Thymus (tissue), 11 donors: ENCODE results near the gene BCKDHB. TPM values are rescaled to one million over a fixed set of nuclear protein-coding genes. Genes with fewer than 3 reads are reported as not detected.
A peak's percentile ranks its signal among the peaks of the same experiment; 100 is the strongest.

Experiments used
- DNase-seq, 9 donors: peaks; one replicate each; pipeline ENCODE4 v3.0.0-alpha.2; 2013; ENCODE audit warnings: low spot score in 9 of 9, low read depth in 6 of 9, missing footprints in 1 of 9
- H3K27ac ChIP-seq, 2 donors: one replicate each; pipeline ENCODE4 v1.5.1; 2013; ENCODE audit warnings: control low read depth in 1 of 2, low read depth in 1 of 2, low read length in 1 of 2, mild to moderate bottlenecking in 1 of 2, moderate library complexity in 1 of 2
- H3K27me3 ChIP-seq, 2 donors: one replicate each; pipeline ENCODE4 v1.5.1; 2013; ENCODE audit warnings: low read length in 1 of 2; ENCODE audit not compliant: control insufficient read depth in 2 of 2, insufficient read depth in 1 of 2
- H3K36me3 ChIP-seq, 2 donors: one replicate each; pipeline ENCODE4 v1.5.1; 2013; ENCODE audit warnings: low read length in 1 of 2, mild to moderate bottlenecking in 1 of 2, moderate library complexity in 1 of 2; ENCODE audit not compliant: control insufficient read depth in 2 of 2, insufficient read depth in 2 of 2
- H3K4me1 ChIP-seq, 2 donors: one replicate each; pipeline ENCODE4 v1.5.1; 2013; ENCODE audit warnings: low read length in 2 of 2; ENCODE audit not compliant: control insufficient read depth in 2 of 2, insufficient read depth in 2 of 2
- H3K4me3 ChIP-seq, 2 donors: one replicate each; pipeline ENCODE4 v1.5.1; 2013; ENCODE audit warnings: low read length in 2 of 2, control low read depth in 1 of 2, mild to moderate bottlenecking in 1 of 2
- H3K9me3 ChIP-seq, 2 donors: one replicate each; pipeline ENCODE4 v1.5.1; 2013; ENCODE audit warnings: low read length in 1 of 2, mild to moderate bottlenecking in 1 of 2; ENCODE audit not compliant: control insufficient read depth in 2 of 2, insufficient read depth in 1 of 2
- whole genome bisulfite sequencing: extraction: QIAGEN DNeasy Blood & Tissue Kit; methylation state at CpG from one replicate; pipeline ENCODE4 v1.1.7; 2013; 5-methylcytosine and 5-hydroxymethylcytosine counted together
- polyA plus RNA-seq: library from polyadenylated mRNA; stranded (reverse); fragments of 200-250 nt; gene quantifications from one replicate; pipeline ENCODE4 v1.2.3, GENCODE V29; 2013
- total RNA-seq: library from RNA; stranded (reverse); fragments of 120-200 nt; gene quantifications from one replicate; pipeline ENCODE4 v1.2.4, GENCODE V29; 2013
- donor health status: healthy.

Gene BCKDHB
- total and polyA plus RNA-seq, 2 donors = 12.3 to 12.9 TPM

DNA sequence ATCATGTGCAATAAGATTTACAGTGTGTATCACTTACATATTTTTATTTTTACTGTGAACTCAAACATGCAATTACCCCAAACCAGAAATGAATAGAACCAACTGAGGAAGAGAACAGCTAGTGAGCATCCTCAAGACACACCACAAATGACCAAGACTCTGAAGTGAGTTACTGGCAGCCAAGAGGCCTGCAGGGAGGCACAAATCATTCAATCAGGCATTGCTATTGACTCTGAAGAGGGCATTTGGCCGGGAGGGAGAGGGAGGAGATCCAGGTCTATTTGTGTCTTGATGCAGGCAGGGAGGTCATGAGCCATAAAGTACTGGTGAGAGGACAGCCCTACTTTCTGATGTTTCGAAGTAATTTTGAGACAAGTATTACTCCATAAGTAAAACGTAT lies 257.7 kb downstream of the BCKDHB start:
- WGBS = 97% methylated on average over 3 of the region's 3 CpGs
- no peak overlapping the region for H3K4me3 ChIP-seq
- H3K27ac ChIP-seq = no peak overlapping the region
- no peaks in the 10 kb centered on the region for H3K27me3 ChIP-seq
- no peak for DNase-seq
- no peaks in the 10 kb centered on the region for H3K36me3 ChIP-seq
- no peaks in the 10 kb centered on the region for H3K9me3 ChIP-seq
- no peaks in the 10 kb centered on the region for H3K4me1 ChIP-seq

DNA sequence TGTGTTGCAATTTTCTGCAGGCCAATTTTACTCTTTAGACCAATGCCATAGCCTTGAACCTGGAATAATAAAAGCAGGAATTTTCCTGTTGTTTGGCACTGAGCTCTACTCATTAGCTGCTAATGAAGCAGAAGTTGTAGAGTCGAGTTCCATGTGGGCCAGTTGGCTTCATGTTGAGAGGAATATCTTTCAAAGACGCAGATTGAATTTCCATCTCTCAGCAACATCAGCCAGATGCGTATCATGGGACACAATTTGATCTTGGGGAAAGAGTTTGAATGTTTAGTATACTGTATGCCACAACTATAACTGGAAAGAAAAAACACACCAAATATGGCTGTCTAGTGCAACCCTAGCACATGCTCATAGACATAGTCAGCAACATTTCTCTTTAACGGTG lies 259.6 kb downstream of the BCKDHB start:
- no peaks in the 10 kb centered on the region for H3K27me3 ChIP-seq
- no peak for DNase-seq
- H3K27ac ChIP-seq = no peak overlapping the region
- no peaks in the 10 kb centered on the region for H3K36me3 ChIP-seq
- no peak overlapping the region for H3K4me3 ChIP-seq
- 93% methylated on average over 4 of the region's 4 CpGs for WGBS
- no peaks in the 10 kb centered on the region for H3K9me3 ChIP-seq
- H3K4me1 ChIP-seq = no peaks in the 10 kb centered on the region

GRCh38 chr6:80366714-80367113 lies 260.2 kb downstream of the BCKDHB start:
- DNase-seq = peak in 1 of 9 donors; percentile 4
- Histone ChIP-seq H3K27ac (no peak overlapping the region), H3K4me3 (no peak overlapping the region), H3K4me1 (no peaks in the 10 kb centered on the region), H3K27me3 (no peaks in the 10 kb centered on the region), H3K9me3 (no peaks in the 10 kb centered on the region), H3K36me3 (no peaks in the 10 kb centered on the region)

DNA sequence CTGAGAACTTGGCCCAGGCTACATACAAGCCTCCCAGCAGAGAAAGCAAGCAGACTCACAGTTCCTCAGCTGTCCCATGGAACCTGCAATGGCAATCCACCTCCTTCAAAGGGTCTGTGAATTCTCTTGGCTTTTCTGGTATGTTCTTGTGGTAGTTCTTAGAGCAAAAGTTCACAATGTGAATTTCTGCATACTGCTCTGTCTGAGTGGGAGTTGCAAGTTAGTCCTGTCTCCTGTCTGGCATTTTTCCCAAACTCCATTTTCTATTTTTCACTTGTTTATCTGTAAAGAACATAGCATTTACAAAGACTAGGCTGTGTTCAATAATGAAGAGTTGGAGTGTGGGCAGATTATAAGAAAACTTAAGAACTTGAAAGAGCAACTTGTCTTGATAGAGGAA lies 269.9 kb downstream of the BCKDHB start:
- Histone ChIP-seq H3K27ac (no peak overlapping the region), H3K27me3 (no peaks in the 10 kb centered on the region), H3K36me3 (no peaks in the 10 kb centered on the region), H3K4me1 (no peaks in the 10 kb centered on the region), H3K9me3 (no peaks in the 10 kb centered on the region), H3K4me3 (no peak overlapping the region)
- DNase-seq = no peak

GRCh38 chr6:80380566-80380965 lies 274.1 kb downstream of the BCKDHB start:
- no peak overlapping the region for H3K27ac ChIP-seq
- no peaks in the 10 kb centered on the region for H3K9me3 ChIP-seq
- no peaks in the 10 kb centered on the region for H3K36me3 ChIP-seq
- no peak overlapping the region for H3K4me3 ChIP-seq
- WGBS = 95% methylated on average over 1 of the region's 1 CpG
- no peaks in the 10 kb centered on the region for H3K27me3 ChIP-seq
- H3K4me1 ChIP-seq = no peaks in the 10 kb centered on the region
- no peak for DNase-seq

- Histone ChIP-seq H3K27ac (no peak overlapping the region), H3K4me3 (no peak overlapping the region), H3K36me3 (no peaks in the 10 kb centered on the region), H3K9me3 (no peaks in the 10 kb centered on the region), H3K27me3 (no peaks in the 10 kb centered on the region), H3K4me1 (no peaks in the 10 kb centered on the region)
- no peak for DNase-seq
- WGBS = 83% methylated on average over 2 of the region's 2 CpGs
Observed at GRCh38 chr6:80382811-80383210, 276.3 kb downstream of the BCKDHB start.

DNA sequence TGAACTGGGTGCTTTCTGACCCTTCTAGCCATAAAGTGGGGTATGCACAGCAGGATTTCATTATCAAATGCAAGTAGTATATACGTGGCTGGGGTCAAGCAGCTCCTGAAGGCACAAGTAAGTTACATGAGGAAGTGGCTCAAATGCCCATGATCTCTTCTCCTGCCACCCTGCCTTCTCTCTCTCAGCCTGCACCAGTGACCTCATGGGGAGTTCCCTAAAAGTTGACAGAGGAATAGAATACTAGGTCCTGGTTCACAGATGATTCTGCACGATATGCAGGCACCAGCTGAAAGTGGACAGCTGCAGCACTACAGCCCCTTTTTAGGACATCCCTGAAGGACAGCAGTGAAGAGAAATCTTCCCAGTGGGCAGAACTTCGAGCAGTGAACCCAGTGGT lies 282.0 kb downstream of the BCKDHB start:
- H3K27me3 ChIP-seq = no peaks in the 10 kb centered on the region
- H3K9me3 ChIP-seq = no peaks in the 10 kb centered on the region
- H3K4me3 ChIP-seq = no peak overlapping the region
- H3K36me3 ChIP-seq = no peaks in the 10 kb centered on the region
- no peaks in the 10 kb centered on the region for H3K4me1 ChIP-seq
- 94% methylated on average over 3 of the region's 3 CpGs for WGBS
- no peak overlapping the region for H3K27ac ChIP-seq
- DNase-seq = no peak

Other genes with a start within 250 kb of the BCKDHB start
- gene ELOVL4, start 159.1 kb upstream of the BCKDHB start, total RNA-seq = 41.6 TPM
- gene ELOVL4, start 159.1 kb upstream of the BCKDHB start, polyA plus RNA-seq = 30.6 TPM
- 57.7 TPM for gene TTK, start 102.0 kb upstream of the BCKDHB start, total RNA-seq
- gene TTK, start 102.0 kb upstream of the BCKDHB start, polyA plus RNA-seq = 5.5 TPM